ENCODE results near the gene NCKAP5. TPM values are rescaled to one million over a fixed set of nuclear protein-coding genes. Genes with fewer than 3 reads are reported as not detected.

Gene NCKAP5
- total and polyA plus RNA-seq, 9 of the 15 experiments (the other 6 are each of a cell fraction or from before 2014, with no cell fraction given) = not detected

DNA sequence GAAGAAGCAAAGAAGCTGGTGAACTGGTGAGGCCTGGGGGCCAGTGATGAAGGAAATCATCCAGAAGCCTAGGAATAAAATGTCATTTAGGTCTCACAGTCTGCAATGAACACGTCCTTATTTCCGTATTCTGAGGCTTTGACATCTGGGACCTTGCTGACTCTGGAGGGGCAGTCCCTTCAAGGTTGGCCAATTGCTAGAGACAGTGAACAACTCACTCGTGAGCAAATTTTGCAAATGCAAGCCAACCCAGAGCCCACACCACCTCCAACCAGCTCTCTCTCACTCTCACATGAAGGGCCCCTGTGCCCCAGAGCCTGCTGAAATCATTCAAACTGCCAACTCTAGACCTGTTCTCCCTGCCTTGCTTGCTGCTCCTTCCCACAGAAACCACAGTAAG, 619.2 kb downstream of the NCKAP5 start:
- no TSS peak for BruUV-seq (replicated peaks)
- POLR2A ChIA-PET = no interaction called here
- no peak overlapping the region for H3K4me2 ChIP-seq (ENCODE audit: insufficient read depth, low read length)

More for the DNA sequence above, 619.2 kb downstream of the NCKAP5 start:
- DNase-seq (ENCODE audit: extremely low read depth in 1 of 4, low spot score in 3 of 4) = no peak
- CTCF ChIA-PET (ENCODE audit: low intra/inter-chr PET ratio) = no interaction called here
- no peaks in the 10 kb centered on the region for H4K20me1 ChIP-seq (replicated peaks; ENCODE audit: control insufficient read depth, insufficient read depth, low read length)
- TF ChIP-seq JUND (IDR thresholded peaks at IDR 0.05; ENCODE audit: borderline replicate concordance, low read depth, low read length) (no peak), JUND (tag; IDR thresholded peaks at IDR 0.05; ENCODE audit: borderline replicate concordance, low read depth, low read length) (no peak), EWSR1 (IDR thresholded peaks at IDR 0.05; ENCODE audit: borderline replicate concordance, low read depth, partially characterized antibody) (no peak), RFX7 (CRISPR knock-in tag; IDR thresholded peaks at IDR 0.05) (no peak), HOMEZ (CRISPR knock-in tag; IDR thresholded peaks at IDR 0.05) (no peak)
- TF ChIP-seq, protein P1, sequence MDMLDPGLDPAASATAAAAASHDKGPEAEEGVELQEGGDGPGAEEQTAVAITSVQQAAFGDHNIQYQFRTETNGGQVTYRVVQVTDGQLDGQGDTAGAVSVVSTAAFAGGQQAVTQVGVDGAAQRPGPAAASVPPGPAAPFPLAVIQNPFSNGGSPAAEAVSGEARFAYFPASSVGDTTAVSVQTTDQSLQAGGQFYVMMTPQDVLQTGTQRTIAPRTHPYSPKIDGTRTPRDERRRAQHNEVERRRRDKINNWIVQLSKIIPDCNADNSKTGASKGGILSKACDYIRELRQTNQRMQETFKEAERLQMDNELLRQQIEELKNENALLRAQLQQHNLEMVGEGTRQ (CRISPR knock-in tag; IDR thresholded peaks at IDR 0.05) = no peak
- WGBS (ENCODE audit: insufficient coverage, low coverage, missing lambda C conversion rate) = 0% methylated on average over 2 of the region's 3 CpGs
- H2AFZ ChIP-seq (ENCODE audit: low read depth, low read length) = no peak overlapping the region
- in situ Hi-C loops (cut with MboI) = no loop called here
- FAIRE-seq = no peak
- intact Hi-C loops (cut with micrococcal nuclease) = no loop called here
- no peaks in the 10 kb centered on the region for H3K4me1 ChIP-seq (replicated peaks in 1 of 2; ENCODE audit: control insufficient read depth in 2 of 2, insufficient read depth in 2 of 2, low read length in 2 of 2)
- H3K9me1 ChIP-seq (ENCODE audit: control insufficient read depth, insufficient read depth, low read length) = no peaks in the 10 kb centered on the region
- no peak overlapping the region for H3K27ac ChIP-seq (ENCODE audit: extremely low read depth, low read depth, low read length)
- no peak overlapping the region for H3K4me3 ChIP-seq
- no peak for ATAC-seq
- H3K9ac ChIP-seq (ENCODE audit: insufficient read depth in 1 of 2, low read depth in 2 of 2, low read length in 2 of 2) = no peak overlapping the region
- H3K36me3 ChIP-seq (ENCODE audit: control insufficient read depth, insufficient read depth, low read length) = no peaks in the 10 kb centered on the region
- H3K79me2 ChIP-seq (ENCODE audit: control insufficient read depth, insufficient read depth, low read length) = no peaks in the 10 kb centered on the region
- no peaks in the 10 kb centered on the region for H3K27me3 ChIP-seq (ENCODE audit: control insufficient read depth in 2 of 2, insufficient read depth in 2 of 2, low read length in 2 of 2)
- no peaks in the 10 kb centered on the region for H3K9me3 ChIP-seq (replicated peaks; ENCODE audit: control insufficient read depth, insufficient read depth, low read depth, low read length)

Data from K562 (cell line).